Retina (tissue), 1 donor: ENCODE data around the gene C2orf92.

ENCODE experiments used
- DNase-seq: peaks from one replicate; pipeline ENCODE4 v3.0.0-alpha.2; 2016

Gene C2orf92

DNA sequence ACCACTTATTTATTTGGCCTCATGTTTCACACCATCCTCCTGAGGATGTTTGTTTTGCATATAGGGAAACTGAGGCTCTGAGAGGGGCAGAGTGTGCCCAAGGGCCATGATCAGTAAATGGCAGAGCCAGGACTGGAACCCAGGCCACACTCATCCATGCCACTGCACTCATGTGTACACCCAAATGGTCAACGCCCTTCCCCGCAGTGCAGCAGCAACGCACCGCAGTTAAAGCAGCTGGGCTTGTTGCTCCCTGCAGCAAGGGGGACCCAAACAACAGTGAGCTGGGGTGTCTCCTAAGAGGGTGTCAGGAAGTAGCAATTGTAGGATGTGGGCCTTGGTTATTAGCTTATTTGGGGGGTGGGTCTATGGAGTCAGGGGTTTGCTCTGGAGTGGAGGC is 80.5 kb downstream of the C2orf92 start:
- no peak for DNase-seq

DNA sequence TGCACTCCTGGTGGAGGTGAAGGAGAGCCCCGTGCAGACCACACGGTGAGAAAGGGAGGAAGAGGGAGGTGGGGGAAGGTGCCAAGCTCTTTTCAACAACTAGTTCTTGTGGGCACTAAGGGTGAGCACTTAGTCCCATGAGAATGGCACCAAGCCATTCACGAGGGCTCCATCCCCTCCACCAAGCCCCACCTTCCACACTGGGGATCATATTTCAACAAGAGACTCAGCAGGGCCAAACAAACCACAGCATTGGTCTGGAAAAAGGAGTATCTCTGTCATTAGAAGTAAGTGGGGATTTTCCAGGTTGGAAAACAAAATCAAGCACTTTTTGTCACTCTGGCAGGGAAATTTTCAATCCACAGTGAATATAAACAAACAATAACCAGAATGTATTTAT is 82.2 kb downstream of the C2orf92 start:
- no peak for DNase-seq
